ENCODE results near the gene CLDN3. TPM values are rescaled to one million over a fixed set of nuclear protein-coding genes. Genes with fewer than 3 reads are reported as not detected.
"Not testable (repeated sequence)": the region's sequence is repeated elsewhere in the genome, so short reads cannot be mapped to it uniquely, and the experiment has no call there.

CLDN3 gene
- 10 to 100 TPM in 3 of 4 donors, 1 to 10 TPM in 1; 1.8 to 62.9 (median 28.5) TPM for polyA plus RNA-seq (ENCODE audit: insufficient read length in 4 of 4)

- DNase-seq (ENCODE audit: low read depth in 4 of 4, low spot score in 3 of 4), result peak; percentile 56 to 77 (median 69)
These were observed at the start of gene CLDN3 for GRCh38 chr7:73770002-73770859. TSS of gene CLDN3 (minus strand) at chr7:73770270. CDS start at chr7:73770049, 221 bp downstream.

- no peak for DNase-seq (ENCODE audit: low read depth in 4 of 4, low spot score in 3 of 4)
These were observed 47.1 kb upstream of the CLDN3 start for GRCh38 chr7:73817121-73817520.

DNA sequence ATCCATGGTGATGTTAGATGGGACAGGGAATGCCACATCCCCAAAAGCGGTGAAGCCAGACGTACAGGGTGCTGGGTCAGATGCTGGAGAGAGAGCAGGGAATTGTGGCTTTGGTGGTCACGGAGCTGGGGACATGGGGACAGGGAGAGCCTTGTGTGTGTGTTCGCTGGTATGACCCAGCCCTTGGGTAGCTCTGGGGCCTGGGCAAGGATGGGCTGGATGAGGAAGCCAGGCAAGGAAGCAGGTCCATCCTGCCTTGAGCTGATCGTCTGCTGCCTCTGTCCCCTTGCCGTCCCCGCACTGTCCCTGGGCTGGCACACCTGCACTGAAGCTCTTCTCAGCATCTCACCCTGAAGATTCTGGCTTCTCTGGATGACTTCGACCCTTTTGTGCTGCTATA is 45.4 kb upstream of the CLDN3 start:
- DNase-seq (ENCODE audit: low read depth in 4 of 4, low spot score in 3 of 4), result no peak

DNA sequence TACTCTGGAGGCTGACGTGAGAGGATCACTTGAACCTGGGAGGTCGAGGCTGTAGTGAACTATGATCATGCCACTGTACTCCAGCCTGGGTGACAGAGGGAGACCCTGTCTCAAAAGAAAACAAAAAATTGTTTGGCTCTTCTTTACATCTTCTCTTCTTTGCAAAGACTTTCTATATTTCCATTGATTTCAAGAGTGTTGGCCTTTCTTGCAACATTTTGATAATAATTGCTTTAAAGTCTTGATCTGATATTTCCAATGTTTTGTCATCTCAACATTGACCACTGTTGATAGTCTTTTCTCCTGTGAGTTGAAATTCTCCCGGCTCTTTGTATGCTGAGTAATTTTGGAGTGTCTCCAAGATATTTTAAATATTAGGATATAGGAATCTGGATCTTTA is 42.9 kb upstream of the CLDN3 start:
- no peak for DNase-seq (ENCODE audit: low read depth in 4 of 4, low spot score in 3 of 4)

- no peak for DNase-seq (ENCODE audit: low read depth in 4 of 4, low spot score in 3 of 4)
These were observed 41.7 kb upstream of the CLDN3 start for GRCh38 chr7:73811760-73812168.

- DNase-seq (ENCODE audit: low read depth in 4 of 4, low spot score in 3 of 4), result no peak
These were observed 40.9 kb upstream of the CLDN3 start for GRCh38 chr7:73810998-73811360.

DNA sequence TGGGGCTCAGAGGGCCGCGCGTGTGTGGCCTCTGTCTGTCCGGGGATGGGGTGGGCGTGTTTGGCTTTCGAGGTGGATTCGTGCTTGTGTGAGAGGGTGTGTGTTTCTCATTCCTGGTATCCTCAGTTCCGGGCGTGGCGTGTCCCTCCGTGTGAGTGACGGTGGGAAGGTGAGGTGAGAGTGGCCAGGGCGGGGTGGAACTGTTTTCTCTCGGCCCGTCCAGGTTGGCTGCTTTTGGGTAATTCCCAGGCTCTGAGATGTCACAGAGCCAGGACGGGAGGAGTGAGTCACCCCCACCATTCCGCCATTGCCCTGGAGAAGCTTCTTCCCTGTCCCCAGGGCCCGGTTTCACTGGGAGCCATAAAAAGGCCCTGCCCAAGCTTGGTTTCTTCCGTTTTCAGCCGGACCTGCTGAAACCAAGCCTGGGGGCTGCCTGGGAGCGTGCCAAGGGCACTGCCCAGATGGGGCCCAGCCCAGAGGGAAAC is 39.4 kb upstream of the CLDN3 start:
- DNase-seq (ENCODE audit: low read depth in 4 of 4, low spot score in 3 of 4), result no peak

DNA sequence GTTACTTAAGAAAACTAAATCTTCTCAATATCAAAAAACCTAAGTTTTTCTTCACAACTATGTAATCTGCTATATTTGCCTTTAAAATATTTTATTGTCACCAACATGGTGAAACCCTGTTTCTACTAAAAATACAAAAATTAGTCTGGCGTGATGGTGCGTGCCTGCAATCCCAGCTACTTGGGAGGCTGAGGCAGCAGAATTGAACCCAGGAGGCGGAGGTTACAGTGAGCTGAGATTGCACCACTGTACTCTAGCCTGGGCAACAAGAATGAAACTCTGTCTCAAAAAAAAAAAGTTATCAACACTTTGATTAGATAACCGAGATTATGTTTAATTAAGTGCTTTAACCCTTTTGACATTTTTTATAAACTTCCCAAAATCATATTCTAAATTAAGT is 32.4 kb upstream of the CLDN3 start:
- DNase-seq (ENCODE audit: low read depth in 4 of 4, low spot score in 3 of 4), result no peak

DNA sequence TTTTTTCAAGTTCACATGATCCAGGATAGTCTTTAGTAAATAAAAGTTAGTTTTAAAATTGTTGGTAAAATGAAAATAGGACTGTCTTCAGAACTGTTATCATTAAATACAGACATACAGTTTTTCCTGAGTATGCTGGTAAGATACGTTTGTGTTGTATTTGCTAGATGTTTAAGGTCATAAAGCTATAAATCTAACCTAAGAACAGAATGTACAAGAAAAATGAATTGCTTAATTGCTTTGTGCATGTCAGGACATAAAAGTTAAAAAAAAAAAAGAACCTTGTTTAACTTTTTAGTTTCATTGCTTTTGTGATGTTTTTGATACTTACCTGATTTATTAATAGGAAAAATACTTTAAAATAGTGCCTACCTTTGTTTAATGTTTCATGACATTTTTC is 31.5 kb upstream of the CLDN3 start:
- no peak for DNase-seq (ENCODE audit: low read depth in 4 of 4, low spot score in 3 of 4)

GRCh38 chr7:73799282-73800141 is 29.4 kb upstream of the CLDN3 start:
- no peak for DNase-seq (ENCODE audit: low read depth in 4 of 4, low spot score in 3 of 4)

DNA sequence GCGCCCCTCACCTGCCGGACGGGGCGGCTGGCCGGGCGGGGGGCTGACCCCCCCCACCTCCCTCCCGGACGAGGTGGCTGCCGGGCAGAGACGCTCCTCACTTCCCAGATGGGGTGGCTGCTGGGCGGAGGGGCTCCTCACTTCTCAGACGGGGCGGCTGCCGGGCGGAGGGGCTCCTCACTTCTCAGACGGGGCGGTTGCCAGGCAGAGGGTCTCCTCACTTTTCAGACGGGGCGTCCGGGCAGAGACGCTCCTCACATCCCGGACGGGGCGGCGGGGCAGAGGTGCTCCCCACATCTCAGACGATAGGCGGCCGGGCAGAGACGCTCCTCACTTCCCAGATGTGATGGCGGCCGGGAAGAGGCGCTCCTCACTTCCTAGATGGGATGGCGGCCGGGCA is 27.1 kb upstream of the CLDN3 start:
- not testable (repeated sequence) for DNase-seq (ENCODE audit: low read depth in 4 of 4, low spot score in 3 of 4)

DNA sequence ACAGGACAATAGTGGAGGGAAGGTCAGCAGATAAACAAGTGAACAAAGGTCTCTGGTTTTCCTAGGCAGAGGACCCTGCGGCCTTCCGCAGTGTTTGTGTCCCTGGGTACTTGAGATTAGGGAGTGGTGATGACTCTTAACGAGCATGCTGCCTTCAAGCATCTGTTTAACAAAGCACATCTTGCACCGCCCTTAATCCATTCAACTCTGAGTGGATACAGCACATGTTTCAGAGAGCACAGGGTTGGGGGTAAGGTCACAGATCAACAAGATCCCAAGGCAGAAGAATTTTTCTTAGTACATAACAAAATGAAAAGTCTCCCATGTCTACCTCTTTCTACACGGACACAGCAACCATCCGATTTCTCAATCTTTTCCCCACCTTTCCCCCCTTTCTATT is 26.6 kb upstream of the CLDN3 start:
- not testable (repeated sequence) for DNase-seq (ENCODE audit: low read depth in 4 of 4, low spot score in 3 of 4)

DNA sequence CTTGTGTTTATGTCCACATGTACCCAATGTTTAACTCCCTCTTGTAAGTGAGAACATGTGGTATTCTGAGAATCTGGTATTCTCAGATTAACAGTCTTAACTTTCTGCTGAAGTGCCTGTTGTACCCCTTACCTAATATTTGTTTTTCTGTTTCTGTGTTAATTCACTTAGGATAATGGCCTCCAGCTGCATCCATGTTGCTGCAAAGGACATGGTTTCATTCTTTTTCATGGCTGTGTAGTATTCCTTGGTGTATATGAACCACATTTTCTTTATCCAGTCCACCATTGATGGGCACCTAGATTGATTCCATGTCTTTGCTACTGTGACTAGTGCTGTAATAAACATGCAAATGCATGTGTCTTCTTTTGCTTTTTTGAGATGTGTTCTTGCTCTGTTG is 25.1 kb upstream of the CLDN3 start:
- DNase-seq (ENCODE audit: low read depth in 4 of 4, low spot score in 3 of 4), result not testable (repeated sequence)

GRCh38 chr7:73791170-73791690 is 21.2 kb upstream of the CLDN3 start:
- DNase-seq (ENCODE audit: low read depth in 4 of 4, low spot score in 3 of 4), result not testable (repeated sequence)

DNA sequence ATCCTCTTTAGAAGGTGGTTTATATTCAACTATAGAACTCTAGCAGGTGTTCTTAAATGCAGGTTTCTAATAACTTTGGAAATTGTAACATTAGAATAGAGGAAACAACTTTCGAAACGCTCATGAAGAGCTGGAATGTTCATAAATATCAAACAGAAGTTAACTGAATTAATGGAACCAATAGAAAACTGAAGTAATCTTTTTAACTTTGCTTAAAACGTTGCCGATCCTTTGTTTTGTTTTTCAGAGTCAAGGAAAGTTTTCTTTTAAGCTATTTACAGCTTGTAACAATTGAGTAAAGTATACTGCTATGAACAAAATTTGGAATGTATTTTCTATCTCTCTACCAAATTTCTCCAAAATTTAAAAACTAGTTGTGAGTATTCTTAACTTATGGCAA is 19.0 kb upstream of the CLDN3 start:
- no peak for DNase-seq (ENCODE audit: low read depth in 4 of 4, low spot score in 3 of 4)

DNA sequence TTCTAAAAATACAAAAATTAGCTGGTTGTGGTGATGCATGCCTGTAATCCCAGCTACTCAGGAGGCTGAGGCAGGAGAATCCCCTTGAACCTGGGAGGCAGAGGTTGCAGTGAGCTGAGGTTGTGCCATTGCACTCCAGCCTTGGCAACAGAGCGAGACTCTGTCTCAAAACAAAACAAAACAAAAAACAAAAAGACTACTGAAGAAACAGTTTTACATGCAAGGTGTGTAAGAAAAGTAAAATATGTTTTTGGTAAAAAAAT is 17.6 kb upstream of the CLDN3 start:
- DNase-seq (ENCODE audit: low read depth in 4 of 4, low spot score in 3 of 4), result not testable (repeated sequence)

DNA sequence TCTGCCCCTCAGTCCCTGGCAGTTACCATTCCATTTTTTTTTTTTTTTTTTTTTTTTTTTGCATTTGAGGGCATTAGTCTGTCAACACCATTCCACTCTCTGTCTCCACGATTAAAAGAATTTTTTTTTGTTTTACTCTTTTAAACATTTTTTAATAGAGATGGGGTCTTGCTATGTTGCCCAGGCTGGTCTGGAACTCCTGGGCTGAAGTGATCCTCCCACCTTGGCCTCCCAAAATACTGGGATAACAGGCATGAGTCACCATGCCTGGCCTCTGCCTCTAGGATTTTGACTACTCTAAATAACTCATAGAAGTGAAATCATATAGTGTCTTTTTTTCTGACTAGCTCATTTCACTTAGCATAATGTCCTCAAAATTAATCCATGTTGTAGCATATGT is 16.5 kb upstream of the CLDN3 start:
- DNase-seq (ENCODE audit: low read depth in 4 of 4, low spot score in 3 of 4), result no peak

DNA sequence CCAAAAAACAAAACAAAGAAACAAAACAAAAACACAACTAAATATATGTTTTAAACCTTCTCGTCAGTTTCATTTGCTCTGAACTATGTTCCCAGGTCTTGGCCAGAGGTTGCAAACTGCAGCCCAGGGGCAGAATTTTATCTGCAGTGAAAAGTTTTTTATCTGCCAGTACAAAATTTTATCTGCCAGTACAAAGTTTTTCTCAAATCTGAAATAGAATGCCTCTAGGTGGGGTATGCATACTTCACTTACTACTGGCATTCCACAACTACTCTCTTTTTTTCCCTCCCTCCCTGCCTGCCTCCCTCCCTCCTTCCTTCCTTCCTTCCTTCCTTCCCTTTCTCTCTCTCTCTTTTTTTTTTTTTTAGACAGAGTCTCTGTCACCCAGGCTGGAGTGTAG is 9.4 kb upstream of the CLDN3 start:
- DNase-seq (ENCODE audit: low read depth in 4 of 4, low spot score in 3 of 4), result no peak

- no peak for DNase-seq (ENCODE audit: low read depth in 4 of 4, low spot score in 3 of 4)
These were observed 8.8 kb upstream of the CLDN3 start for GRCh38 chr7:73778801-73779389.

GRCh38 chr7:73774923-73775322 is 4.9 kb upstream of the CLDN3 start:
- no peak for DNase-seq (ENCODE audit: low read depth in 4 of 4, low spot score in 3 of 4)
